Transverse colon (tissue), 4 donors: ENCODE measurements around the gene GAS7.

Experiments used
- CTCF ChIP-seq, 5 experiments: fragments of 200-600 bp in 3 of 5; fragments of 450-650 bp in 2 of 5; sonication (generic) in 3 of 5; IDR thresholded peaks; 1 replicate in 2 of 5; 2 replicates in 3 of 5; pipeline ENCODE4 v1.5.1; 2016 to 2017; ENCODE audit warnings: antibody characterized with exemption in 5 of 5, inconsistent platforms in 3 of 5, mild to moderate bottlenecking in 2 of 5, moderate library complexity in 1 of 5
- POLR2A ChIP-seq: fragments of 450-650 bp; IDR thresholded peaks from one replicate; pipeline ENCODE4 v1.6.1; 2016; ENCODE audit warnings: antibody characterized with exemption, mild to moderate bottlenecking, moderate library complexity
- POLR2AphosphoS5 ChIP-seq, 3 donors: sonication (generic); formaldehyde crosslinking; IDR thresholded peaks; one replicate each; pipeline ENCODE4 v1.6.1; 2016; ENCODE audit warnings: antibody characterized with exemption in 3 of 3

- no peak for TF ChIP-seq POLR2A
- no peak for TF ChIP-seq CTCF (IDR thresholded peaks at IDR 0.05)
- TF ChIP-seq POLR2AphosphoS5 (IDR thresholded peaks at IDR 0.05), result no peak
Observed at GRCh38 chr17:10205549-10206185, 7.3 kb upstream of the GAS7 start.
